Measurements from ENCODE around the gene KRT7.
A peak's percentile ranks its signal among the peaks of the same experiment; 100 is the strongest.

Gene KRT7

DNA sequence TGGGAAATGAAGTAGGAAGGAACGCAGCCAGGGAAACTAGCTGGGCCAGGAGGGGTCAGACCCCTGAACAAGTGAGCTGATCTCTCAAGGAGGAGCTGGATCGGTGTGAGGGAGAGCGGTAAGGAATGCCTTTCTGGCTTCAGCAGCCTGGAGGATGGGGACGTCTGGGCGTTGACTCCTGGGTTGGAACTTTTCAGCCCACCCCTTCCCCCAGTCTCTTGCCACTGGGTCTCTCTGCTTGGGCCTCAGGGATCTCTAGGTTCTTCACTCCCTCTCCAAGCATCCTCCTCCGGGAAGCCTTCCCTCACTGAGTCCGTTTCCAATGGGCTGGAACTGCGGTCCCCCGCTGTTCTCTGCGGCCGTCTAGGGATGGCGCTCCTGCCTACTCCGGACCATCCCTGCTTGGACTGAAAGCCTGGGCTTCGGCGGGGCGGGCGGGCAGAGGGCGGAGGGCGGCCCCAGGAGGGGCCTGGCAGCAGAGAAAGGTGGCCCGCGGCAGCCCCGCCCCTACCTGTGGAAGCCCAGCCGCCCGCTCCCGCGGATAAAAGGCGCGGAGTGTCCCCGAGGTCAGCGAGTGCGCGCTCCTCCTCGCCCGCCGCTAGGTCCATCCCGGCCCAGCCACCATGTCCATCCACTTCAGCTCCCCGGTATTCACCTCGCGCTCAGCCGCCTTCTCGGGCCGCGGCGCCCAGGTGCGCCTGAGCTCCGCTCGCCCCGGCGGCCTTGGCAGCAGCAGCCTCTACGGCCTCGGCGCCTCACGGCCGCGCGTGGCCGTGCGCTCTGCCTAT, at the start of gene KRT7:
KRT7 (plus strand) TSS at position 570 of the 788 bp plus-strand sequence; CDS start at position 624, 54 bp downstream.
- Histone ChIP-seq H3K27me3 (ENCODE audit: insufficient read depth, low read depth, severe bottlenecking) (no peaks in the 10 kb centered on the region), H3K27ac (no peak within 1 kb of the TSS), H3K9me3 (ENCODE audit: severe bottlenecking) (no peaks in the 10 kb centered on the region), H3K4me3 (ENCODE audit: low read depth, low read length) (no peak within 1 kb of the TSS), H3K36me3 (no peaks in the 10 kb centered on the region)
- TF ChIP-seq, protein P1, sequence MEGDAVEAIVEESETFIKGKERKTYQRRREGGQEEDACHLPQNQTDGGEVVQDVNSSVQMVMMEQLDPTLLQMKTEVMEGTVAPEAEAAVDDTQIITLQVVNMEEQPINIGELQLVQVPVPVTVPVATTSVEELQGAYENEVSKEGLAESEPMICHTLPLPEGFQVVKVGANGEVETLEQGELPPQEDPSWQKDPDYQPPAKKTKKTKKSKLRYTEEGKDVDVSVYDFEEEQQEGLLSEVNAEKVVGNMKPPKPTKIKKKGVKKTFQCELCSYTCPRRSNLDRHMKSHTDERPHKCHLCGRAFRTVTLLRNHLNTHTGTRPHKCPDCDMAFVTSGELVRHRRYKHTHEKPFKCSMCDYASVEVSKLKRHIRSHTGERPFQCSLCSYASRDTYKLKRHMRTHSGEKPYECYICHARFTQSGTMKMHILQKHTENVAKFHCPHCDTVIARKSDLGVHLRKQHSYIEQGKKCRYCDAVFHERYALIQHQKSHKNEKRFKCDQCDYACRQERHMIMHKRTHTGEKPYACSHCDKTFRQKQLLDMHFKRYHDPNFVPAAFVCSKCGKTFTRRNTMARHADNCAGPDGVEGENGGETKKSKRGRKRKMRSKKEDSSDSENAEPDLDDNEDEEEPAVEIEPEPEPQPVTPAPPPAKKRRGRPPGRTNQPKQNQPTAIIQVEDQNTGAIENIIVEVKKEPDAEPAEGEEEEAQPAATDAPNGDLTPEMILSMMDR (IDR thresholded peaks at IDR 0.05; ENCODE audit: low read depth, low read length), result no peak
- no peak for DNase-seq

DNA sequence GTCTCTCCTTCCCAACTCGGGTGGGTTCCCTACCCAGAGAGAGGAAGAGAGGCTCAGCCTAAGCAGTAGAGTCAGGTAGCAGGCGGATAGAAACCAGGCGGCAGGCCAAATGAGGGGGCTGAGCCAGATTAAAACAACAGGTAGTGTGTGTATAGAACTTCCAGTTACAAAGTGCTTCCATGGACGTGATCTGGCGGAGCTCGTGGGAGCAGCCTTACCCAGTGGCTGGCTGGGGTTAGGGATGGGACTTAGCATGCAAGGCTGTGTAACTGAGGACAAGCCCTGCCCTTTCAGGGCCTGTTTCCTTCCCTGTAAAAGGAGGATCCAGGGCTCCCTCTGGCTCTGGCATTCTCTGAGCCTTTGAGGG, 49.5 kb upstream of the KRT7 start:
- DNase-seq, result no peak
- no peak overlapping the region for H3K4me3 ChIP-seq (ENCODE audit: low read depth, low read length)
- H3K36me3 ChIP-seq, result no peaks in the 10 kb centered on the region
- H3K27ac ChIP-seq, result 0 out of 2 replicates have a peak overlapping the region, but pooled peaks have one; percentile 8
- no peaks in the 10 kb centered on the region for H3K9me3 ChIP-seq (ENCODE audit: severe bottlenecking)
- no peaks in the 10 kb centered on the region for H3K27me3 ChIP-seq (ENCODE audit: insufficient read depth, low read depth, severe bottlenecking)
- TF ChIP-seq, protein P1 (IDR thresholded peaks at IDR 0.05; ENCODE audit: low read depth, low read length), result no peak

DNA sequence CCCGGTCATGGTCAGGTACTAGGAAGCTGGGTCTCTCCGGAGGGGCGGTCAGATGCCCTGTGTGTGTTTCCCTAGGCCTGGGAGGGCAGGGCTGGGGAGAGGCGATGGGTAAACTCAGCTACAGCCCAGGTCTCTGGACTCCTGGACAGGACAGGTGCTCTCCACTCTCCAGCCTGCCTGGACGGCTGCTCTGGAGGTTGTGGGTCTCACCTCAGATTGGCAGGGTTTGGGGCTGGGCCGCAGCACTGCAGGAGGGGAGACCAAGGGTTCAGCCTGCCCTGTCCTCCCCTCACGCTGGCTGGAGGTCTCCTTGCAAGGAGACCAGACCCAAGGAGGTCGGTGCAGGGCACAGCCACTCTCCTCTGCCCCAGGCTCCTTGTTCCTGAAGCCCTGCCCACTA, 49.1 kb upstream of the KRT7 start:
- no peak overlapping the region for H3K4me3 ChIP-seq (ENCODE audit: low read depth, low read length)
- H3K9me3 ChIP-seq (ENCODE audit: severe bottlenecking), result no peaks in the 10 kb centered on the region
- DNase-seq, result no peak
- H3K27ac ChIP-seq, result no peak overlapping the region
- no peaks in the 10 kb centered on the region for H3K36me3 ChIP-seq
- TF ChIP-seq, protein P1 (IDR thresholded peaks at IDR 0.05; ENCODE audit: low read depth, low read length), result no peak
- H3K27me3 ChIP-seq (ENCODE audit: insufficient read depth, low read depth, severe bottlenecking), result no peaks in the 10 kb centered on the region

DNA sequence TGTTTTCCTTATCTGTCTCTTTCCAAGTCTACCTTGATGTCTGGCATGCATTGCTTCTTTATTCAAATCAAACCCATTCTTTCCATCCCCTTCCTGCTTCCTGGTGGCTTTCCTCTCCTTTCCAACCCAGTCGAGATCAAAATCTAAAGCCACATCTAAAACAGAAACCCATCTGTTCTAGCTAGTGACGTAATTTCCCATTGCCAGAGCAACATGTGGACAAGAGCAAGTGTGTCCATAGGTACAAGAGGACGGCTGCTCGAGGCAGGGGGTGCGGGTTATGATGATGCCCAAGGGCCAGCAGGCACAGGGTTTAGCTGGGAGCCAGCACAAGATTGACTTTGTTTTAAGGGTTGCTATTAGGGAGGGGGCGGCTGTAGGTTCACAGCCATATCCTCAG, 48.2 kb upstream of the KRT7 start:
- no peak overlapping the region for H3K4me3 ChIP-seq (ENCODE audit: low read depth, low read length)
- H3K36me3 ChIP-seq, result no peaks in the 10 kb centered on the region
- no peak overlapping the region for H3K27ac ChIP-seq
- H3K9me3 ChIP-seq (ENCODE audit: severe bottlenecking), result no peaks in the 10 kb centered on the region
- TF ChIP-seq, protein P1 (IDR thresholded peaks at IDR 0.05; ENCODE audit: low read depth, low read length), result no peak
- no peak for DNase-seq
- no peaks in the 10 kb centered on the region for H3K27me3 ChIP-seq (ENCODE audit: insufficient read depth, low read depth, severe bottlenecking)

DNA sequence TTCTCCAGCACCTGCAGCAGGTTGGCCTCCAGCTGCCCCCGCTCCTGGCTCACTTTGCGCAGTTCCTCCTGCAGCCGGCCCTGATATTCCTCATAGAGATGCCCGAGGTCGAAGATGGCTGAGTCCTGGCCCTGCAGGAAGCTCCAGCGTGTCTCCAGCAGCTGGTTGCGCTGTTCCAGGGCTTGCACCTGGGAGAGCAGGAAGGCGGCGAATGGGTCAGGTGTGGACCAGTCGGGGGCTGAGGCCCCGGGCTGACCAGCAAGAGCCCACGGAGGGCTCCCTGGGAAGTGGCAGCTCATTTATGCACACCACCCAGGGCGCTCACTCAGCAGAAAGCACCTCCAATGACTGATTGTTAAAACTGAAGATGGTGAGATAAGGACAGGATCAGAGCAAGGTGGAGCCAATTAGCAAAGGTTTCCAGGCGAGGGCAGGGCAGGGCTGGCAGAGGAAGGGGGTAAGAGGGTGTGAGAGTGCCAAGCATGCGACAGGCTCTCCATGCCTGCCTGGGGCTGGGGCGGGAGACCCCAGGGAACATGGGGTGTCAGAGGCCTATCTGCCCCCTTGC, 47.6 kb upstream of the KRT7 start:
- no peaks in the 10 kb centered on the region for H3K27me3 ChIP-seq (ENCODE audit: insufficient read depth, low read depth, severe bottlenecking)
- H3K9me3 ChIP-seq (ENCODE audit: severe bottlenecking), result no peaks in the 10 kb centered on the region
- no peak for DNase-seq
- no peak overlapping the region for H3K4me3 ChIP-seq (ENCODE audit: low read depth, low read length)
- H3K36me3 ChIP-seq, result no peaks in the 10 kb centered on the region
- TF ChIP-seq, protein P1 (IDR thresholded peaks at IDR 0.05; ENCODE audit: low read depth, low read length), result no peak
- no peak overlapping the region for H3K27ac ChIP-seq
